IPS DF 19.7 (cell line): ENCODE measurements around the gene TMEM255A.
A peak's percentile ranks its signal among the peaks of the same experiment; 100 is the strongest.

Experiments used
- DNase-seq: peaks from one replicate; pipeline ENCODE4 v3.0.0-alpha.2; 2013; ENCODE audit warnings: low read depth, low spot score

Gene TMEM255A

DNA sequence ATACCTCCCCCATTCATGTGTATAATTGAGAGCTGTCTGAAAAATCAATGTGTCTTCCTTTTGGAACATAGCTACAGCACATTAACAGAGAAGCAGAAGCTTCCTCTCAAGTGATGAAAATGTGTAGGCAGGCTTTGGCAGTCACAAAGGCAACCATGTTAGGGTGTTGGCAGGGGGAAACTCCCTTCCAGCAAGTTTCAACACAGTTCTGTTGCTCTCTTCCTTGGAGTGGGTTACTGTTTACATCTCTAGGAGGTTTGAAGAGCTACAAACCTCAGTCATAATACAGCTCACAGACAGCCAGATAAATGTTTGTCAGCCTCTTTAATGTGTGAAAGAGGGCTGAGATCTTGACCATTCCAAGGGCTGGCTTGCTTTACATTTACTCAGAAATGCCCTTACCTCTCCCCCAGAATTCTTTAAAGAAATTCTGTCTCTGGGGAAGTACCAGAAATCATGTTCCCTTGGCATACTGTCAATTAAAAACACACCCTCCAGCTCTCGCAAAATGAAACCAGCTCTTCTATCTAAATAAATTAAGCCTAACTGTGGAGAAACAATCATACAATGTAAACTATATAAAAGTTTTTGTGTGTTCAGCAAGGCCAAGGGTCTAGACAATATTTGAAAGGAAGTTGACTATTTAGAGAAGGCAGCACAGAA, 41.8 kb downstream of the TMEM255A start:
- DNase-seq: no peak

- DNase-seq: no peak
These were observed 46.9 kb downstream of the TMEM255A start for GRCh38 chrX:120264341-120264740.

GRCh38 chrX:120262859-120263708, 48.2 kb downstream of the TMEM255A start:
- DNase-seq: no peak

GRCh38 chrX:120260369-120260768, 50.9 kb downstream of the TMEM255A start:
- no peak for DNase-seq

DNA sequence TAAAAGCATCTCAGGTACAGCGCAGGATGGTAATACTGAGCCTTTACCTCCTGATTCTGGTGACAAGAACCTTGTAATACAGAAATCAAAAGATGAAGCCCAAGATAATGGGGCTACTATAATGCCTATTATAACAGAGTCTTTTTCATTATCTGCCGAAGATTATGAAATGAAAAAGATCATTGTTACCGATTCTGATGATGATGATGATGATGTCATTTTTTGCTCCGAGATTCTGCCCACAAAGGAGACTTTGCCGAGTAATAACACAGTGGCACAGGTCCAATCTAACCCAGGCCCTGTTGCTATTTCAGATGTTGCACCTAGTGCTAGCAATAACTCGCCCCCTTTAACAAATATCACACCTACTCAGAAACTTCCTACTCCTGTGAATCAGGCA, 57.5 kb downstream of the TMEM255A start:
- DNase-seq: no peak

DNA sequence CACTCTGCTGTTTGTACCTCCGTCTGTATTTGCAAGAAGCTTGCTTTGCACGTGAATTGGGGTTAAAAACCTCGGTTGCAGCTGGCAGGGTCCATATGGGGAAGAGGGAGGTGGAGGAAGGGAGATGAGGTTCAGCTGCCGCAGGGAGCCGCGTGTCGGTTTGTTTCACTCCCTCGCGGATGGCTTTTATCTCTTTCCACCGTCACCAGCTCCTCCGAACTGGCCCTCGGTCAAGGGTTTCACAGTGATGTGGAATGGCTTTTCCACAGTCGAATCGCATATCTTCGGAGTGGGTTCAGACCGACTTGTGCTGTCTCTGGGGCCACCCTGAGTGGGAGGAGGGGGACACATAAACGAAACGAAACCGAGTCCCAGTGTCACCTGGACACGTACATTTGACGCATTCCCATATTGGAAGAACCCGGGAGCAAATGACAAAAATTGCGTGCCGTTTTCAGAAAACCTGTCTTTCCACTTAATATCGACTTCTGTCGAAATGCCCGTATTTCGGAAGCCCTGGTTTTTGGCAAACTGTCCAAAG, 59.7 kb downstream of the TMEM255A start:
- no peak for DNase-seq

- DNase-seq: peak; percentile 50
These were observed 60.6 kb downstream of the TMEM255A start, which contains the start of gene ZBTB33 for GRCh38 chrX:120250522-120251271. Gene ZBTB33, plus strand, starts transcription at chrX:120250812. Its CDS starts 2,604 bp downstream, at chrX:120253416.

DNA sequence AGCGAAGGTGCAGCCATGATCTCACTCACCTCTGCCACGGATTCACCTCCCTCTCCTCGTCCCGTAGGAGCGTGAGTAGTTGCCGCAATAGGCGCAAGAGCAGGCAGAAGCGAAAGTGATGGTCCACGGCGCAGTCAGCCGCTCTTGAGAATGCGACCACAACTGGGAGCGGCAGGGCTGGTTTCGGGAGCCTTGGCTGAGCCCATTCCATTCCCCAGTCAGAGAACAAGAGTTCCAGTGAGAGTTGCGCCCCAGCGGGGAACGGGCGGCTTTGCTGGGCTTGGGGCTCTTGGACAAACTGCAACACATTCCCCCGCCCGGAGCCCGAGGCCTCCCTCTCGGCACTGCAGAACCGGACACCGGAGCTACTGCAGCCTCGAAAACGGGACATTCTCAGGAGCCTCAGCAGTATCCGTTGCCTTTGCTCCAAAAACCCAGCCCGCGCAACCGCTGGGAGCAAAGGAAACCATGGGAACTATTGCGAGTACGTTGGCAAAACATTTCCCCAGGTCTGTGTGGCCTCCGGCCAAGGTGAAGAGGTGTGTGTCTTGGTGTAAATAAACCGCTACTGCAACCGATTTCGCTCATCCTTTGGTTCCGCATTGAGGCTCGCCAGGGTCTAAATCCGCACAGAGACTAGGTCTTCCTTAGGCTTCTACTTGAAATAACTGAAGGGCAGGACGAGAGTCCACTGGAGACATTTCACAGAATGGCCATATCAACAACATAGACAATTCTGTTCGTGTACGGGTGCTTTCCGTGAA, 66.3 kb downstream of the TMEM255A start:
- DNase-seq: no peak

DNA sequence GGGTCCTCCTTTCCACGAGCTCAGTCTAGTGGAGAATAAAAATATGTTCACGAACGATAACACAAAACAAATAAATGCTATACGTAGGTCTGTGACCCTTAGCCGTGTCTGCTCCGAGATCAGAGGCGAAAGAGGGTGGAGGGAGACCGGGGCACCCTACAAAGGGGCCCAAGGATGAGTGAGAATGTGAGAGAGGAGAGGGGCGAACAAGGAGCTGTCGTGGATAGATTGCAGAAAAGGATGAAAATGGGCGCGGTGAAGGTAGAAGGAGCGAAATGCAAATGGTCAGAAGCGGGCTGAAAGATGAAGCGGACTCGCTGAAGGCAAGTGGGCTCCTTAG, 66.9 kb downstream of the TMEM255A start:
- no peak for DNase-seq

- no peak for DNase-seq
These were observed 68.4 kb downstream of the TMEM255A start for GRCh38 chrX:120242813-120243212.

DNA sequence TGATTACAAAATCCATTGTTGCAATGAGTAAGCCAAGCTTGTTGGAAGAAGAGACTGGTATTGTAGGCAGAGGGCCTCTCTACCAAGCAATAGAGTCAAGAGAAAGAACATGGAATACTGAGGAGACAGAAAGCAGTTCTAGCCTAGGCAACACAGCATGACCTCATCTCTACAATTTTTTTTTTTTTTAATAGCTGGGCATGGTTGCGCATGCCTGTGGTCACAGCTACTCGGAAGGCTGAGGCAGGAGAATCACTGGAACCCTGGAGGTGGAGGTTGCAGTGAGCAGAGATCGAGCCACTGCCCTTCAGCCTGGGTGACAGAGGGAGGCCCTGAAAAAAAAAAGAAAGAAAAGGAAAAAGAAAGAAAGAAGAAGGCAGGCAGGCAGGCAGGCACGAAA, 72.3 kb downstream of the TMEM255A start:
- no peak for DNase-seq

DNA sequence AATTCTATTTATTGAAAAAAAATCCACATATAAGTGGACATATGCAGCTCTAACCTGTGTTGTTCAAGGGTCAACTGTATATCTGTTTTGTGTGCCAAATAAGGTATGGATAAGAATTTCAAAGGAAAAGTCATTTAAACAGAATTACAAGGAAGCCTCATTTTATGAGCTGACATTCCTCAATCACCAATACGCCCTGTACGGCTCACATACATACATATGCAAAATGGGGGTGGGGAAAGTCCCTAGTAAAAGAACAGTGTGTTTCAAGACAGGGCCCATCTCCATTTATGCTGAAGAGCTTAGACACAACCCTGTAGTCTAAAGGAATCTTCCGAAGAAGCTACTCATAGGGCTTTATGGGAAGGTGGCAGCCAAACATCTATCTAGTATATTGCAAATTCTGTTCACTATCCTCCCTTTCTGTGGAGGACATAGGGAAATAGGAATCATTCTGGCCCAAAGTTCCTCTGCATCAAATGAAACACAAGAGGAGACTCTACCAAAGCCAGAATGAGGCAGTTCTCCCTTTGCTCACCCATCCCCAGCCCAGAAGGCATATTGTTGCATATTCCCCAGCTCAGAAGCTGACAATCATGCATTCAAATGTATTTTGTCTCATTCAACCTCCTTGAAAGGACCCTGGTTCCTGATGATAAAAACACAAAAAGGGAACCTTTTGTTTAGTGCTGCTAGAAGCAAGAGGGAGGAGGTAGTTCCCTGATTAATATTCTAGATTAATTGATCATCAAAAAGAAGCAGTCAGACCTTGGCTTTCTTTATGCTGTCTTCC, 74.4 kb downstream of the TMEM255A start:
- no peak for DNase-seq

GRCh38 chrX:120235284-120235683, 76.0 kb downstream of the TMEM255A start:
- DNase-seq: no peak

- DNase-seq: no peak
These were observed 82.9 kb downstream of the TMEM255A start for GRCh38 chrX:120228187-120228908.

GRCh38 chrX:120224388-120224787, 86.9 kb downstream of the TMEM255A start:
- DNase-seq: no peak

DNA sequence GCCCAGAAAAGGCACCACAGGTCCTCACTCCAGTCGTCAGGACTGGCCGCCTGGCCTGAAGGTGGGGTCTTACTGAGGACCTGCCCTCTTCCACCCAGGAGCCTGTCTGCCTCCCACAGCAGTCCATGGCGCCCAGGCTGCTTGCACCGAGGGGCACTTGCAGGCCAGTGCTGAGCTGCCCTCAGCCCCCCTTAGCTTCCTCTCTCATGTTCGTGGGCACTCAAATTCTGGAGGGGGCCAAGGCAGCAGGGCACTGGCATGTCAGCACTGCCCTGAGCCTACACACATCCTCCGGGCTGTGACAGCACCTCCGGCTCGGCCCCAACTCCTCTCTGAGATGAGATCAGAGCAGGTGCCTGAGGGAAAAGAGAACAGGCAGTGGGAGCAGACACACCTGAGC, 87.9 kb downstream of the TMEM255A start:
- no peak for DNase-seq

- DNase-seq: peak; percentile 5
These were observed 97.6 kb downstream of the TMEM255A start for GRCh38 chrX:120213438-120214265.
